ENCODE results near the gene PNP. TPM values are rescaled to one million over a fixed set of nuclear protein-coding genes. Genes with fewer than 3 reads are reported as not detected.
A peak's percentile ranks its signal among the peaks of the same experiment; 100 is the strongest.

Gene PNP
- total and polyA plus RNA-seq, 10 of the 15 experiments (the other 5 are each of a cell fraction or from before 2014, with no cell fraction given): 103 to 215 (median 138) TPM

DNA sequence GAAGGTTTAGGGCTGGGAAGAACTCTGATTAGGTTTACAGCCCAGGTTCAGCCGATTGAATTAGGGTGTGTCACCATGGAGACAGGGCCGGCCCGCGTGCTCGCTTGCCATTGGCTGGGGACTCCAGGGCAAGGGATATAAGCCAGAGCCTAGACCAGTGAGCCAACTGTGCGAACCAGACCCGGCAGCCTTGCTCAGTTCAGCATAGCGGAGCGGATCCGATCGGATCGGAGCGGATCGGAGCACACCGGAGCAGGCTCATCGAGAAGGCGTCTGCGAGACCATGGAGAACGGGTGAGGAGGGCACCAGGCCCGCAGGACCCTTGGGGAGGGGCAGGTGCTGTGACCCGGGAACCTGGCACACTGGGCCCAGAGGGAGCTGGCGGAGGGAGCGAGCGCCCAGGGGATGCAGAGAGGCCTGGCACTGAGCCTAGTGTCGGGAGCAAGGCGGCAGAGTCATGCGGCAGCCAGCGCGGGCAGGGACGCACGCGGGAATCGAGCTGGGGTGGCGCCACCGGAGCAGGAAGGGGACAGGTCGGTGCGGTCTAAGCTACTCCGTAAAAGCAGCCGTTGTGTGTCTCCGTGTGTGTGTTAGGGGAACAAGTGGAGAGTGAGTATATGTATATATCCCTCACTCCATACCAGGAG lies at the start of gene PNP (continued):
- TF ChIP-seq MYC (IDR thresholded peaks at IDR 0.05; ENCODE audit: insufficient read depth, insufficient read length, insufficient replicate concordance, low read length, severe bottlenecking) (peak; percentile 64), EGR1 (IDR thresholded peaks at IDR 0.05; ENCODE audit: borderline replicate concordance in 1 of 2, low read depth in 2 of 2, low read length in 2 of 2) (no peak), TBL1XR1 (IDR thresholded peaks at IDR 0.05; ENCODE audit: low read depth, low read length) (no peak), RCOR1 (conservative IDR thresholded peaks at IDR 0.05; ENCODE audit: low read depth, low read length) (no peak), LARP7 (IDR thresholded peaks at IDR 0.05) (peak; percentile 82), ZBED1 (IDR thresholded peaks at IDR 0.05; ENCODE audit: borderline replicate concordance) (0 out of 2 replicates have a peak, but pooled peaks have one; percentile 29), BHLHE40 (IDR thresholded peaks at IDR 0.05; ENCODE audit: borderline replicate concordance in 1 of 2, low read depth in 2 of 2, low read length in 1 of 2) (peak in 1 of 2 experiments; percentile 26; a peak in 1 of 4 replicates), ETV6 (conservative IDR thresholded peaks at IDR 0.05 in 1 of 2, IDR thresholded peaks at IDR 0.05 in 1 of 2; ENCODE audit: borderline replicate concordance in 1 of 2, low read depth in 1 of 2) (no peak), CEBPB (IDR thresholded peaks at IDR 0.05; ENCODE audit: borderline replicate concordance in 1 of 2, low read depth in 2 of 2, low read length in 2 of 2) (no peak), TAF1 (IDR thresholded peaks at IDR 0.05; ENCODE audit: borderline replicate concordance, low read depth, low read length) (peak; percentile 93), CBX5 (IDR thresholded peaks at IDR 0.05; ENCODE audit: low read depth) (no peak), RB1 (IDR thresholded peaks at IDR 0.05; ENCODE audit: borderline replicate concordance) (peak; percentile 79), ESRRA (IDR thresholded peaks at IDR 0.05; ENCODE audit: low read length) (no peak), CBFB (IDR thresholded peaks at IDR 0.05; ENCODE audit: low read depth) (peak; percentile 91), FOXM1 (IDR thresholded peaks at IDR 0.05; ENCODE audit: low read depth, low read length) (no peak), TARDBP (IDR thresholded peaks at IDR 0.05; ENCODE audit: borderline replicate concordance) (no peak), DPF2 (IDR thresholded peaks at IDR 0.05) (peak; percentile 62), ZNF384 (IDR thresholded peaks at IDR 0.05; ENCODE audit: borderline replicate concordance, low read depth, low read length) (no peak)
- TF ChIP-seq, protein P1, sequence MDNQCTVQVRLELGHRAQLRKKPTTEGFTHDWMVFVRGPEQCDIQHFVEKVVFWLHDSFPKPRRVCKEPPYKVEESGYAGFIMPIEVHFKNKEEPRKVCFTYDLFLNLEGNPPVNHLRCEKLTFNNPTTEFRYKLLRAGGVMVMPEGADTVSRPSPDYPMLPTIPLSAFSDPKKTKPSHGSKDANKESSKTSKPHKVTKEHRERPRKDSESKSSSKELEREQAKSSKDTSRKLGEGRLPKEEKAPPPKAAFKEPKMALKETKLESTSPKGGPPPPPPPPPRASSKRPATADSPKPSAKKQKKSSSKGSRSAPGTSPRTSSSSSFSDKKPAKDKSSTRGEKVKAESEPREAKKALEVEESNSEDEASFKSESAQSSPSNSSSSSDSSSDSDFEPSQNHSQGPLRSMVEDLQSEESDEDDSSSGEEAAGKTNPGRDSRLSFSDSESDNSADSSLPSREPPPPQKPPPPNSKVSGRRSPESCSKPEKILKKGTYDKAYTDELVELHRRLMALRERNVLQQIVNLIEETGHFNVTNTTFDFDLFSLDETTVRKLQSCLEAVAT (IDR thresholded peaks at IDR 0.05): peak; percentile 74; the same call in 1 of the 2 replicates
- TF ChIP-seq, protein P2, sequence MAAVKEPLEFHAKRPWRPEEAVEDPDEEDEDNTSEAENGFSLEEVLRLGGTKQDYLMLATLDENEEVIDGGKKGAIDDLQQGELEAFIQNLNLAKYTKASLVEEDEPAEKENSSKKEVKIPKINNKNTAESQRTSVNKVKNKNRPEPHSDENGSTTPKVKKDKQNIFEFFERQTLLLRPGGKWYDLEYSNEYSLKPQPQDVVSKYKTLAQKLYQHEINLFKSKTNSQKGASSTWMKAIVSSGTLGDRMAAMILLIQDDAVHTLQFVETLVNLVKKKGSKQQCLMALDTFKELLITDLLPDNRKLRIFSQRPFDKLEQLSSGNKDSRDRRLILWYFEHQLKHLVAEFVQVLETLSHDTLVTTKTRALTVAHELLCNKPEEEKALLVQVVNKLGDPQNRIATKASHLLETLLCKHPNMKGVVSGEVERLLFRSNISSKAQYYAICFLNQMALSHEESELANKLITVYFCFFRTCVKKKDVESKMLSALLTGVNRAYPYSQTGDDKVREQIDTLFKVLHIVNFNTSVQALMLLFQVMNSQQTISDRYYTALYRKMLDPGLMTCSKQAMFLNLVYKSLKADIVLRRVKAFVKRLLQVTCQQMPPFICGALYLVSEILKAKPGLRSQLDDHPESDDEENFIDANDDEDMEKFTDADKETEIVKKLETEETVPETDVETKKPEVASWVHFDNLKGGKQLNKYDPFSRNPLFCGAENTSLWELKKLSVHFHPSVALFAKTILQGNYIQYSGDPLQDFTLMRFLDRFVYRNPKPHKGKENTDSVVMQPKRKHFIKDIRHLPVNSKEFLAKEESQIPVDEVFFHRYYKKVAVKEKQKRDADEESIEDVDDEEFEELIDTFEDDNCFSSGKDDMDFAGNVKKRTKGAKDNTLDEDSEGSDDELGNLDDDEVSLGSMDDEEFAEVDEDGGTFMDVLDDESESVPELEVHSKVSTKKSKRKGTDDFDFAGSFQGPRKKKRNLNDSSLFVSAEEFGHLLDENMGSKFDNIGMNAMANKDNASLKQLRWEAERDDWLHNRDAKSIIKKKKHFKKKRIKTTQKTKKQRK (IDR thresholded peaks at IDR 0.05; ENCODE audit: low read depth, low read length): no peak
- TF ChIP-seq, protein P3, sequence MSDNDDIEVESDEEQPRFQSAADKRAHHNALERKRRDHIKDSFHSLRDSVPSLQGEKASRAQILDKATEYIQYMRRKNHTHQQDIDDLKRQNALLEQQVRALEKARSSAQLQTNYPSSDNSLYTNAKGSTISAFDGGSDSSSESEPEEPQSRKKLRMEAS (IDR thresholded peaks at IDR 0.05; ENCODE audit: low read depth, low read length): no peak
- TF ChIP-seq, protein P4, sequence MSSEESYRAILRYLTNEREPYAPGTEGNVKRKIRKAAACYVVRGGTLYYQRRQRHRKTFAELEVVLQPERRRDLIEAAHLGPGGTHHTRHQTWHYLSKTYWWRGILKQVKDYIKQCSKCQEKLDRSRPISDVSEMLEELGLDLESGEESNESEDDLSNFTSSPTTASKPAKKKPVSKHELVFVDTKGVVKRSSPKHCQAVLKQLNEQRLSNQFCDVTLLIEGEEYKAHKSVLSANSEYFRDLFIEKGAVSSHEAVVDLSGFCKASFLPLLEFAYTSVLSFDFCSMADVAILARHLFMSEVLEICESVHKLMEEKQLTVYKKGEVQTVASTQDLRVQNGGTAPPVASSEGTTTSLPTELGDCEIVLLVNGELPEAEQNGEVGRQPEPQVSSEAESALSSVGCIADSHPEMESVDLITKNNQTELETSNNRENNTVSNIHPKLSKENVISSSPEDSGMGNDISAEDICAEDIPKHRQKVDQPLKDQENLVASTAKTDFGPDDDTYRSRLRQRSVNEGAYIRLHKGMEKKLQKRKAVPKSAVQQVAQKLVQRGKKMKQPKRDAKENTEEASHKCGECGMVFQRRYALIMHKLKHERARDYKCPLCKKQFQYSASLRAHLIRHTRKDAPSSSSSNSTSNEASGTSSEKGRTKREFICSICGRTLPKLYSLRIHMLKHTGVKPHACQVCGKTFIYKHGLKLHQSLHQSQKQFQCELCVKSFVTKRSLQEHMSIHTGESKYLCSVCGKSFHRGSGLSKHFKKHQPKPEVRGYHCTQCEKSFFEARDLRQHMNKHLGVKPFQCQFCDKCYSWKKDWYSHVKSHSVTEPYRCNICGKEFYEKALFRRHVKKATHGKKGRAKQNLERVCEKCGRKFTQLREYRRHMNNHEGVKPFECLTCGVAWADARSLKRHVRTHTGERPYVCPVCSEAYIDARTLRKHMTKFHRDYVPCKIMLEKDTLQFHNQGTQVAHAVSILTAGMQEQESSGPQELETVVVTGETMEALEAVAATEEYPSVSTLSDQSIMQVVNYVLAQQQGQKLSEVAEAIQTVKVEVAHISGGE (CRISPR knock-in tag; IDR thresholded peaks at IDR 0.05): no peak
